HG02623 (cell line): ENCODE results near the gene DNTTIP2.
"Not testable (repeated sequence)": the region's sequence is repeated elsewhere in the genome, so short reads cannot be mapped to it uniquely, and the experiment has no call there.

Source experiments
- ATAC-seq: cut with Tn5 transposase; IDR thresholded peaks from one replicate; pipeline ENCODE4 v1.9.1; 2021; ENCODE audit warnings: moderate library complexity; ENCODE audit not compliant: unreplicated experiment

The DNTTIP2 gene, protein sequence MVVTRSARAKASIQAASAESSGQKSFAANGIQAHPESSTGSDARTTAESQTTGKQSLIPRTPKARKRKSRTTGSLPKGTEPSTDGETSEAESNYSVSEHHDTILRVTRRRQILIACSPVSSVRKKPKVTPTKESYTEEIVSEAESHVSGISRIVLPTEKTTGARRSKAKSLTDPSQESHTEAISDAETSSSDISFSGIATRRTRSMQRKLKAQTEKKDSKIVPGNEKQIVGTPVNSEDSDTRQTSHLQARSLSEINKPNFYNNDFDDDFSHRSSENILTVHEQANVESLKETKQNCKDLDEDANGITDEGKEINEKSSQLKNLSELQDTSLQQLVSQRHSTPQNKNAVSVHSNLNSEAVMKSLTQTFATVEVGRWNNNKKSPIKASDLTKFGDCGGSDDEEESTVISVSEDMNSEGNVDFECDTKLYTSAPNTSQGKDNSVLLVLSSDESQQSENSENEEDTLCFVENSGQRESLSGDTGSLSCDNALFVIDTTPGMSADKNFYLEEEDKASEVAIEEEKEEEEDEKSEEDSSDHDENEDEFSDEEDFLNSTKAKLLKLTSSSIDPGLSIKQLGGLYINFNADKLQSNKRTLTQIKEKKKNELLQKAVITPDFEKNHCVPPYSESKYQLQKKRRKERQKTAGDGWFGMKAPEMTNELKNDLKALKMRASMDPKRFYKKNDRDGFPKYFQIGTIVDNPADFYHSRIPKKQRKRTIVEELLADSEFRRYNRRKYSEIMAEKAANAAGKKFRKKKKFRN

DNA sequence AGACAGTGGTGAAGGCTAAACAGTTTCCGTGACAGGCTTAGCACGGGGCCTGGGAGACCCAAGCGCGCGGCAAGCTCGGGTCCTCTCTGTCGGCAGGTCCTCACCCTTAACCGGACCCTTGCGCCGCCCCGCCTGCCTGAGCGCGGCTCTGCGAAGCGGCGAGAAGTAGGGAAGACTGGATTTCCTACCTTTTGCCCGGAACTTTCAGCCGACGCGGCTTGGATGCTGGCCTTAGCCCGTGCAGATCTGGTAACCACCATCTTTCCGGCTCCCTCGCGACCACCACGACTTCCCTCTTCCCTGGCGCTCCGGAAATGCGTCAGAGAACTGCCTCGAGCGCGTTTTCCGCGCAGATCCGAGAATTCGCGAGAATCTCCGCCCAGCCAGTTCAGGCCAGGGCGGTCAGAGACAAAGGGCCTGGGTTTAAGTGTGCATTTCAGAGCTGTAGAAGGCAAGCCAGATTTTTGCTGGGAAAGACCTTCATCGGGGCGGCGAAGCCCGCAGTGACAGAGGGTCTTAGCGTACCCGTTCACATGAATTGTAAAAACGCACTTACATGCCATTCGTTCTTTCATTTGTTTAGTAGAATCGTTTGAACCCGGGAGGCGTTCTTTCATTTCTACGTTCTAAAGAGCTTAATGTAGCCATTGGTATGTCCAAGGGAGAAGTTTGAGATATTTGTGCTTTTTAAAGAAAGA is at the start of gene DNTTIP2:
Gene DNTTIP2 (minus strand): TSS at position 318 of the 698 bp plus-strand sequence. CDS start 58 bp downstream, at position 260.
- ATAC-seq: peak; percentile 96

DNA sequence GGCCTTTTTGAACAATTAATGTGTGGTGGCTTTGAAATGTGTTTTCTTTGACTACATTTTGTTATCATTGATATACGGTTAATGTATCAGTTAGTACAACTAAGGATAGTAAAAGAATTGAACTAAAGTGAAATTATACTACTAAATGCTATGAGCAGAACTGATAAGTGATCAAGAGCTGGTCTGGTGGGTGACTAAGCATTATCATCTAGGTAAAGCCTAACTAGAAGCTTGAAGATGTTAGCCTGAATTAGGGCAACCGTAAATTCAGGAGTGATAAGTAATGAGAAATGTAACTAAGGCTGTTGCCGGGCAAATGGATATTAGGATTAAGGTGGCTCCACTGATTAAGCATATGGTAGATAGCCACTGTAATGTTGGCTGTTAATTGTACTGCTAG is 46.2 kb upstream of the DNTTIP2 start:
- no peak for ATAC-seq

DNA sequence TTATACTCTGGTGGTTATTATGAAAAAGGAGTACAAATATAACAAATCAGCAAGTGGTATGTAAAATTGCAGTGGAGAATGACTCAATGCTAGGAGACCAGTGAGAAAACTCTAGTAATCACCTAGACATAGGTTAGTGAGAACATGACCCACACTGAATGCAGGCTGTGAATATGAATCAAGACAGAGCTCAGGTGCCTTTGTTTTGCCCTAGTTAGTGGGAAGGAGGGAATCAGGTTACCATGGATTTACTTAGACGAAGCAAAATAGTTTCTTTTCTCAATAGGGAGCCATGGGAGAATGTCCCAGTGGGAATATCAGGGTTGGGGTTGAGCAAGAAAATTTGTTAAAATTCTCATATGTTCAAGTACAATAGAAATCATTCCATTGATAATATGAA is 40.8 kb upstream of the DNTTIP2 start:
- no peak for ATAC-seq

DNA sequence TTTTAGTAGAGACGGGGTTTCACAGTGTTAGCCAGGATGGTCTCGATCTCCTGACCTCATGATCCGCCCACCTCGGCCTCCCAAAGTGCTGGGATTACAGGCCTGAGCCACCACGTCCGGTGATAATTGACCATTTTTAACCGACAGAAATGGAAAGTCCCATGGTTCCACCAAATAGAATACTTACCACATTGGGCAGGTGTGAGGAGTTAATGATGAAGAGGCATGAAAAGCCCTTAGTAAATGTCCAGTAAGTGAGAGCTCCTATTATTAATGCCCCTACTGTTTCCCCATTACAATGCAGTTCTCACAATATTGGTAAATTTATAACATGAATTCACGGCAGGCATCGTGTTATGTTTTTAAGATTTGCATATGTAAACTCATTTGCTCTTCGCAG is 38.3 kb upstream of the DNTTIP2 start:
- ATAC-seq: no peak

DNA sequence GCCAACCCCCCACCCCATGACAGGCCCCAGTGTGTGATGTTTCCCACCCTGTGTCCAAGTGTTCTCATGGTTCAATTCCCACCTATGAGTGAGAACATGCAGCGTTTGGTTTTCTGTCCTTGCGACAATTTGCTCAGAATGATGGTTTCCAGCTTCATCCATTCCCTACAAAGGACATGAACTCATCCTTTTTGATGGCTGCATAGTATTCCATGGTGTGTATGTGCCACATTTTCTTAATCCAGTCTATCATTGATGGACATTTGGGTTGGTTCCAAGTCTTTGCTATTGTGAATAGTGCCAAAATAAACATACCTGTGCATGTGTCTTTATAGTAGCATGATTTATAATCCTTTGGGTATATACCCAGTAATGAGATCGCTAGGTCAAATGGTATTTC is 31.9 kb upstream of the DNTTIP2 start:
- not testable (repeated sequence) for ATAC-seq

DNA sequence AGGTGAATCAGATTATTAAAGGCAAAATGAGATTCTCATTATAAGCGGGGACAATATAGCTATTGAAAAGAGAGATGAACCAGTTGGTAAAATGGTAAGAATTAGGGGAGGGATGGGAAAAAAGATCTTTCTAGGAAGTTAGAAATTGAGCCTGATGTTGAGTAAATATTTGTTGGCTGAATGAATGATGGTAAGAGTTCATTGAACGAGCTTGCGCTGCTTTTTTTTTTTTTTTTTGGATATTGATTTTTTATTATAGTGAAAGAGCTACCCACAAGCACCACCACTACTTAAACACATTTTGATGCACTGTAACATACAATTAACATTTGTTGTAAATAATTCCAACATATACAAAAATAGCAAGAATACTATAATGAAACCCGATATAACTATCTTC is 31.3 kb upstream of the DNTTIP2 start:
- no peak for ATAC-seq

DNA sequence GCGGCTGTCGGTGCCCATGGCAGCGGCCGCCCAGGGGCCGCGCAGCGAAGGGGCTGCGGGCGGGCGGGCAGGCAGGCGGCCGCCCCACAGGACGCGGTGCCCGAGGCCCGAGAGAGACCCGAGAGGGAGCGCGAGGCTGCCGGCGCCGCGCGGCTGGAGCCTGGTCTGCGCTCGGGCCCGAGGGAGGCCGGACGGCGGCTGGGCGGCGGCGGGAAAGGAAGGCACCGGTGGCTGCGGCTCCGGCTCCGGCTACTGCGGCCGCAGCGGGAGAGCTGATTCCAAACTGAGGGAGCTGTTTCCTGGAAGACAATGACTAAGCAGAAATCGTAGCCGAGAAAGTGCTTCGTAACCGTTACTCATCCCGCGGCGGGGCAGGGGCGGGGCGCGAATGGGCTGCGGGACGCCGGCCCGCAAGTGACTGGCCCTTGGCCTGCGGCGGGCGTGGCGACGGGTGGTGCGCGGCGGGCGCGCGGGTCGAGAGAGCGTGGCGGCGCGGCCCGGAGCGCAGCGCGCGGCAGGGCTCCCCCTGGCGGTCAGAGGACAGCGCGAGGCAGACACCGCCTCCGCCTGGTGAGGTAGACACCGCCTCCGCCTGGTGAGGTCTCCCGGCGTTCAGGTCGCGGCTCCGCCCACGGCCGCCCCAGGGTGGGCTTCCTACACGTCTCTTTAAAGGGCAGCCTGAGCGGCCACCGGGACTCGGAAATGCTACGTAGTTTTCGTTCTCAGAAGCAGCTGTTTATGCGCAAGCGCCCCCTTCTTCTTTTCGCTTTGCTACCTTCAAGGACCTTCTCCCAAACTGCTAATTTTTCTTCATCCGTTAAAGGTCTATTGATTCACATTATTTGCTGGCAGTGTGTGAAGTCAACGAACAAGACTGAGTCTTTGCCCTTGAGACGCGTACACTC is 30.4 kb upstream of the DNTTIP2 start, which contains the start of gene GCLM:
Gene GCLM (minus strand): TSS at position 285 of the 905 bp plus-strand sequence. CDS start 267 bp downstream, at position 18.
- peak; percentile 91 for ATAC-seq

DNA sequence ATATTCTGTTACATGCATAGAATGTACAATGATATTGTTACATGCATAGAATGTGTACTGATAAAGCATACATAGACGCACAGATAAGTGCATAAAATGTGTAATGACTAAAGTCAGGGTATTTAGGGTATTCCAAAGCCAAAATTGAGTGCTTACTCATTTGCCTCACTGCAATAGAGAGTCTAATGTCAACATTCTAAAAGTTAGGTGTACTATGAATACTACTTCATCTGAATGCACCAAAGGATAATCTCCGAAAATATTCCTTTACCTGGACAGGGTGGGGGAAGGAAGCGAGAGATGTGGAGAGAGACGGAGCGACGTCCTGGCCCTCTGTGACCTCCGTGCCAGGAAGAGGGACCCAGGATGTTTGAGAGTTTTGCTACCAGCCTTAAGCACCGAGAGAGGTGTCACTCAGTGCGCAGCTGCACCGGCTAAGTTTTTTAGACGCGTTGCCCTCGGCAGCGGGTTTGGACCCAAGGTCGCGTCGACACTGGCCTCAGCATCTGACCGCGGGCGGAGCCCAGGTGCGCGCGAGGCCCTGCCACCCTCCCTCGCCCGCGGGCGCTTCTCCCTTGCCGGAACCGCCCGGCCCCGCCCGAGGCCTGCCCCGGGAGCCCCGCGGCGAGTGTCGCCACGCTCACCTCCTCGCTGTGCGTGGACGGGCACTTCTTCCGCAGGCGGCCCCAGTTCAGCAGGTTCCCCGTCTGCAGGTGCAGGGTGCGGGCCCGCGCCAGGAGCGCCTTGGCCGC is 29.6 kb upstream of the DNTTIP2 start:
- peak; percentile 29 for ATAC-seq

DNA sequence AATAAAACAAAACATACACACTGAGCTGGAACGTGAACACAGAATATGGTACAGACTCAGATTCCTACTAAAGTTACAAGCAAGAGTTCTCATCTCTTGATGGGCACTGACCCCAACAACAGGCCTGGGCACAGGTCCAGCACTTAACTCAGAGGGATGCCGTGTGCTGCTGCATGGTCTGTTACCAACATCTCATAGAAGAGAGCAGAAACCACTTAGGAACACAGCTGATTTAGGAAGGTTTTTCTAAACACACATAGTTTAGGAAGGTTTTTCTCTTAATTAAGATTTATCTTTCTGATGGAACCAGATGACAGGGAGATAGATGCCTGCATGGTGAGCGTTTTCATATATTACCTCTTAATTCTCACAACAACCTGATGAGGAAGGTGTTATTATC is 28.7 kb upstream of the DNTTIP2 start:
- ATAC-seq: no peak

DNA sequence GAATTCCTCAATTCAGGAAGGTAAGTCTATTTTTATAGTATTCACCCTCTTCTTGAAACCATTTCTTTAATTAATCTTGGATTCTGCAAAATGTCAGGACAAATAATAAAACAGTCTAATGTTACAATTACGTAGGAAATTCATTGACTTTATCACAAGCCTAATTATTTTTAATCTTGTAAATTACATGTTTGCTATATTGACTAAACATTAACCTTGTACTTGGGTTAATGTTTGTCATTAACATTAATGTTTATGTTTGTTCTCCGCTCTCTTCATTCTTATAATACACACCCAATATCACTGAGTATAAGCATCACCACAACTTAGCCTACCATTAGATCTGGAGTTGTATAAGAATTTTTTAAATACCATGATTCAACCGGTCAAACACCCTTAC is 27.5 kb upstream of the DNTTIP2 start:
- ATAC-seq: no peak

DNA sequence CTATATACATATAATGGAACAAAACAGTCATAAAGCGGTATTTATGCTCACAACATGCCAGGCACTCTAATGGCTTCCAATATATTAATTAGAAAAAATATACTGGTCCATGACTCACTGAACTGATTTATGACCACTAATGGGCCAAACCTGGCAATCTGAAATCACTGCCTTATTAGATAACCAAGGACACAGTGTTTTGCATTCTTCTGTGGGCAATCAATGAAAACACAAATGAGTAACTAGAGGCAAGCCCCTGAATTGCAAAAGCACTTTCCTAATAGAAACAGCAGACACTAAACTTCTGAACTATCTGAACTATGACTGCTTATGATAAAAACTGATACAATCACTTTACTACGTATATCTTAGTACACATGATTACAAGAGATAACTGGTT is 26.7 kb upstream of the DNTTIP2 start:
- no peak for ATAC-seq

DNA sequence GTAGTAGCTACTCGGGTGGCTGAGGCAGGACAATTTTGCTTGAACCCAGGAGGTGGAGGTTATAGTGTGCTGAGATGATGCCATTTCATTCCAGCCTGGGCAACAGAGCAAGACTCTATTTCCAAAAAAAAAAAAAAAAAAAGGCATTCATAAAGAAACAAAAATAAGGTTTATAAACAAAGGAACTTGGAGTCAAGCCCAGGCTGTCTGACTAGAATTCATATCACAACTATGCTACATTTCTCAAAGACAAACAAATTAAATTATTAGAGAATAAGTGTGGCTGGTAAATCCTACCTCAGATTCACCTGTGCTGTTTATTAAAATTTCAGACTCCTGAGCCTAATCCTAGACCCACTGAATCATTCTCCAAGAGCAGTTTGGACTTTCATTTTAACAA is 26.0 kb upstream of the DNTTIP2 start:
- ATAC-seq: no peak

DNA sequence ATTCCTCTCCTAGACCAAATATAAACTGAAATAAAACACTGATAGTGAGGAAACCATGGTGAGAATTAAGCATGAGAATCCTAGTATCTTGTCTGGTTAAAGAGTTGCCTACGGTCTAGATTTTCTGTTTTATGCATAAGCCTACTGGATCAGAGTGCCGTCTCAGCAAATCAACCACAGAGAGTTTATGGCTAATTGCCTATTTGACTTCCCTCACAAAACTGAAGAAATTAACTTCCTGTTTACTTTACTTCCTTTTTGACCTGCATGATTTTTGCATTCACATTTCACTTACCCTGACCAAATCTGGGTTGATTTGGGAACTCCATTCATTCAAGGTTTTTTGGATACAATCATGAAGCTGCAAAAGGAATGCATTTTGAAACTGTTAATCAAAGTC is 25.2 kb upstream of the DNTTIP2 start:
- ATAC-seq: no peak

DNA sequence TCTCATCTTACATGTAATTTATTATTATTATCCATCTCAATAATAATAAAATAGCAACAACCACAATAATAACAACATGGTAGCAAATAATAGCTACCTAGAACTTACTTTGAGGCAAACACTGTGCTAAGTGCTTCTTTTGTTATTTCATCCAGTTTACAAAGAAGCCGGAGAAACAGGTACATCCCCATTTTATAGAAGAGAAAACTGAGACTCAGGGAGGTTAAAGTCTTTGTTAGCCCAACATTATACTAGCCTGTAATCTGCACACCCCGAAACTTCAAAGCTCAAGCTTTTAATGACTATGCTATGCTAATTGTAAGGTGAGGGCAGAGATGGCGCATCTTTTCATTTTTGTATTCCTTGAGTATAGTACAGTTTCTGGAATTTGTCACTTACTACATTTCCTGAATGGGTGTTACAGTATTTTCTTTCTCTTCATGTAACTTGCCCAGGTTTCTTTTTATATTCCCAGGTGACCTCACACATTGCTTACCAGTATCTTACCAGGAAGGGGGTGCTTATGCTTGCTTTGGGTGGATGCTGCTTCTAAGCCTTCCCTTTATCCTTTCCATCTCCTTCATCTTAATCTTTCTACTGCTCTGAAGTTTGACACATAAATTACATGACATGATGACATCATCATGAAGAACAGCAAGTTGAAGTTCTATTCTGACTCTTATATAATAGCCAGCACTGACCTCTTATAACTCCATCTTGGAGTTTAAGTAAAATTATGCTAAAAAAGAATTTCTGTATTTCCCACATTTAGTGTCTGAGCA is 21.9 kb upstream of the DNTTIP2 start:
- ATAC-seq: no peak

DNA sequence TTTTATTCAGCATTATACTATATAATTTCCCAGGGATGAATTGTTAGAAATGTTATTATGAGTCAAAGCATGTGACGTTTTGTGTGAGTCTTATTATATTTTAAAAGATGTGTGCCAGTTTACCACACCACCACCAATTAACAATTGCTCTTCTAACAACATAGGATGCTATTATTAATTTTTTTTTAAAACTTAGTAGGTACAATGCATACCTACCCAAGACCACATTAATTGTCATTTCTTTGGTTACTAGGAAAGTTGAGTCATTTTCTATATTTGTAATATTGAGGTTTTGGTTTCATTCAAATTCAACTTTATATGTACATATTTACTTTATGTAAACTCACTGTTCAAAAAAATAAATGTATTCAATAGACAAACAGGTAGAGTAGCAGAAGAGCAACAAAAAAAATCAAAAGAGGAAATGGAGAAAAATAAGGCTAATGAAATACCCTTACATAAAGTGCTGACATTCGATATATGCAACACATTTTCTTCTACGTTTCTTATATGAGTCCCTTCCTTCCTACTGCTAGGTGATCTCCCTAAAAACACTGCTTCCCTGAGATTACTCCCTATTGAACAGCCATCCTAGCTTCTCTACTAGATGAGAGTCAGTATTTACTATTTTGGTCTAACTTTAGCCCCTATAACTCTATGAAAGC is 20.7 kb upstream of the DNTTIP2 start:
- ATAC-seq: no peak

DNA sequence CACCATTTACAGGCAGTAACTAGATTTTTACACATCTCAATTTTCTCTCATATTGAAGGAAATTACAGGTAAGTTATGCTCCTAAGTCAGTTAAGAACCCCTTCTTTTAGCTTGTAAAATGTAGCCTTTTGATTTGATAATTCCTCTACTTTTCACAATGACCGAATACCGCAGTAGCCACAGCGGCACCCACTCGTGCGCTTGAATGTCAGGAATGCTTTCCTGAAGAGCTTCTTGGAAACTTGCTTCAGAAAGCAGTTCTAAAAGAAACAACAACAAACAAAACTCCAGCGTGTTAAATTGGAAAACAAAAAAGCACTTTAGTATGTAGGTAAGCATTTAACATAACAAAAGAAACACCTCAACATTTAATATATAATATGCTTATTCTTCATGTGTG is 9.9 kb upstream of the DNTTIP2 start:
- no peak for ATAC-seq

DNA sequence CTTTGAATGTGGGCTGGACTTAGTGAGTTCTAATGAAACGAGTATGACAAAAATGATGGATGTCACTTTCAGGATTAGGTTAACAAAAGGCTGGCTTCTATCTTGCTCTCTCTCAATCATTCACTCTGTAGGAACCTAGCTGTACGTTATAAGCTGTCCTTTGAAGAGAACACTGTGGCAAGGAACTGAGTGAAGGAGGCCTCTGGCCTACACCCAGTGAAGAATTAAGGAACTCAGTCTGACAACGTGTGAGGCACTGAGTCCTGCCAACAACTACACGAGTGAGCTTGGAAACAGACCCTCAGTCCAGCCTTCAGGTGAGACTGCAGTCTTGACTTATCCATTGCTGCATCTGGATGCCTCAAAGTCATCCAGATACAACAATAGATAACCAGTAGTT is 3.3 kb upstream of the DNTTIP2 start:
- ATAC-seq: no peak

DNA sequence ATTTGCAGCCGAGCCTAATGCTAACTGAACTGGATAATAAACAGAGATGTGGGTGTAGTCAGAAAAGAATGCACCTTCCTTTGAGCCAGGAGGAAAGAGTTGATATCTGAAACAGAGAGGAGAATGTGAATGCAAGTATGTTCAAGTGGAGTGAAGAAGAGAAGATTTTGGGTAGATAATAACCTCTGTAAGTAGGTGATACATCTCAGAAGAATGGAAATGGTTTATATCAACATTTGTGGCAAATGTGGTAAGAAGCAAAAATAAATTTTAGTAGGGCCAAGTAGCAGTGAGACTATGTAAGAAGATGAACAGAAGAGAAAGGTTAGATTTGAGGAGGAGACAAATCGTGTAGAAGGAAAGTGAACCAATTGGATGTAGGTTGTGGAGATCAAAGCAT is 1.7 kb upstream of the DNTTIP2 start:
- ATAC-seq: no peak

DNA sequence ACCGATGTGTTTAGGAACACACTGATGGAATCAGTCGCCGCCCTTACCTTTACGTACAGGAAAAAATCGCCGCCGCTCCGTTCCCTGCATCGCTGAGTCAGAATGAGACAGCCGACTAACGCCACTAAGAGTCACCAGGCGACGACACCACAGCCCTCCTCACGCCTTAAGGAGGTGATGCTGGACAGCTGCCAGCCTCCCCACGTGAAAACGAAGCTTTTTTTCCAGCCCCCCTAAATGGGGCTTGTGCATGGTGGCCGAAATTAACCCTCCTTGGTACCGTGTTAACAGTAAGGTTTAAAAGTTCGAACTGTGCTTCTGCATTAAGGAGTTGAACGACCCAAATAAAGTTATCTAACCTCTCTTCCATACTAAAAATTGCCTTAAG is 511 bp downstream of the DNTTIP2 start:
- ATAC-seq: peak; percentile 49
